HepG2 (cell line): Measurements from ENCODE around the gene CA7.

Source experiments
- ETS1 ChIP-seq: sonication (generic); formaldehyde crosslinking; IDR thresholded peaks from 2 replicates; pipeline ENCODE4 v1.4.0; 2020; ENCODE audit warnings: missing genetic modification reagents
- KDM2A ChIP-seq: sonication (generic); formaldehyde crosslinking; IDR thresholded peaks from 2 replicates; pipeline ENCODE4 v1.4.0; 2020; ENCODE audit warnings: low read depth, missing genetic modification reagents, borderline replicate concordance
- RFX5 ChIP-seq: IDR thresholded peaks from 2 replicates; pipeline ENCODE4 v1.6.1; 2011; ENCODE audit warnings: low read depth, low read length, improper control_type of control experiment
- RXRA ChIP-seq: sonication (generic); formaldehyde crosslinking; IDR thresholded peaks from 2 replicates; pipeline ENCODE4 v1.5.1; 2020; ENCODE audit warnings: missing genetic modification reagents
- SP4 ChIP-seq: sonication (generic); formaldehyde crosslinking; IDR thresholded peaks from 2 replicates; pipeline ENCODE4 v1.8.1; 2023; ENCODE audit warnings: mild to moderate bottlenecking, missing genetic modification reagents
- TBP ChIP-seq: sonication (generic); formaldehyde crosslinking; IDR thresholded peaks from 2 replicates; pipeline ENCODE4 v1.5.0; 2020; ENCODE audit warnings: missing genetic modification reagents
- TEAD3 ChIP-seq: optimal IDR thresholded peaks from 2 replicates; pipeline ENCODE3; 2016; ENCODE audit warnings: borderline replicate concordance
- ZNF451 ChIP-seq: sonication (generic); formaldehyde crosslinking; IDR thresholded peaks from 2 replicates; pipeline ENCODE4 v1.5.0; 2020; ENCODE audit warnings: mild to moderate bottlenecking, missing genetic modification reagents
- ZNF768 ChIP-seq: sonication (generic); formaldehyde crosslinking; IDR thresholded peaks from 2 replicates; pipeline ENCODE4 v1.4.0; 2020; ENCODE audit warnings: missing genetic modification reagents
- TF ChIP-seq, protein P1 (sequence below), 2 experiments: fragments of 450-650 bp in 1 of 2; sonication (generic) in 1 of 2; formaldehyde crosslinking in 1 of 2; IDR thresholded peaks; 2 replicates each; pipeline versions ENCODE4 v1.6.1 to v1.8.0; 2016 to 2022; ENCODE audit warnings: antibody characterized with exemption in 1 of 2, mild to moderate bottlenecking in 1 of 2, missing genetic modification reagents in 1 of 2
- TF ChIP-seq, protein P2 (sequence below): sonication (generic); formaldehyde crosslinking; IDR thresholded peaks from 2 replicates; pipeline ENCODE4 v1.5.0; 2020; ENCODE audit warnings: mild to moderate bottlenecking, missing genetic modification reagents, moderate library complexity
- TF ChIP-seq, protein P3 (sequence below): sonication (generic); formaldehyde crosslinking; IDR thresholded peaks from 2 replicates; pipeline ENCODE4 v1.5.0; 2020; ENCODE audit warnings: missing genetic modification reagents
- TF ChIP-seq, protein P4 (sequence below): sonication (generic); formaldehyde crosslinking; IDR thresholded peaks from 2 replicates; pipeline ENCODE4 v1.5.1; 2020; ENCODE audit warnings: mild to moderate bottlenecking, missing genetic modification reagents, moderate library complexity

GRCh38 chr16:66898207-66898606 is 54.0 kb downstream of the CA7 start:
- TF ChIP-seq TEAD3 (CRISPR knock-in tag): no peak
- TF ChIP-seq KDM2A (CRISPR knock-in tag): no peak
- no peak for TF ChIP-seq RFX5
- no peak for TF ChIP-seq TBP
- no peak for TF ChIP-seq RXRA (CRISPR knock-in tag)
- no peak for TF ChIP-seq ZNF768
- TF ChIP-seq, protein P1, sequence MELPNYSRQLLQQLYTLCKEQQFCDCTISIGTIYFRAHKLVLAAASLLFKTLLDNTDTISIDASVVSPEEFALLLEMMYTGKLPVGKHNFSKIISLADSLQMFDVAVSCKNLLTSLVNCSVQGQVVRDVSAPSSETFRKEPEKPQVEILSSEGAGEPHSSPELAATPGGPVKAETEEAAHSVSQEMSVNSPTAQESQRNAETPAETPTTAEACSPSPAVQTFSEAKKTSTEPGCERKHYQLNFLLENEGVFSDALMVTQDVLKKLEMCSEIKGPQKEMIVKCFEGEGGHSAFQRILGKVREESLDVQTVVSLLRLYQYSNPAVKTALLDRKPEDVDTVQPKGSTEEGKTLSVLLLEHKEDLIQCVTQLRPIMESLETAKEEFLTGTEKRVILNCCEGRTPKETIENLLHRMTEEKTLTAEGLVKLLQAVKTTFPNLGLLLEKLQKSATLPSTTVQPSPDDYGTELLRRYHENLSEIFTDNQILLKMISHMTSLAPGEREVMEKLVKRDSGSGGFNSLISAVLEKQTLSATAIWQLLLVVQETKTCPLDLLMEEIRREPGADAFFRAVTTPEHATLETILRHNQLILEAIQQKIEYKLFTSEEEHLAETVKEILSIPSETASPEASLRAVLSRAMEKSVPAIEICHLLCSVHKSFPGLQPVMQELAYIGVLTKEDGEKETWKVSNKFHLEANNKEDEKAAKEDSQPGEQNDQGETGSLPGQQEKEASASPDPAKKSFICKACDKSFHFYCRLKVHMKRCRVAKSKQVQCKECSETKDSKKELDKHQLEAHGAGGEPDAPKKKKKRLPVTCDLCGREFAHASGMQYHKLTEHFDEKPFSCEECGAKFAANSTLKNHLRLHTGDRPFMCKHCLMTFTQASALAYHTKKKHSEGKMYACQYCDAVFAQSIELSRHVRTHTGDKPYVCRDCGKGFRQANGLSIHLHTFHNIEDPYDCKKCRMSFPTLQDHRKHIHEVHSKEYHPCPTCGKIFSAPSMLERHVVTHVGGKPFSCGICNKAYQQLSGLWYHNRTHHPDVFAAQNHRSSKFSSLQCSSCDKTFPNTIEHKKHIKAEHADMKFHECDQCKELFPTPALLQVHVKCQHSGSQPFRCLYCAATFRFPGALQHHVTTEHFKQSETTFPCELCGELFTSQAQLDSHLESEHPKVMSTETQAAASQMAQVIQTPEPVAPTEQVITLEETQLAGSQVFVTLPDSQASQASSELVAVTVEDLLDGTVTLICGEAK (IDR thresholded peaks at IDR 0.05): no peak
- TF ChIP-seq, protein P1 (CRISPR knock-in tag; IDR thresholded peaks at IDR 0.05): no peak
- TF ChIP-seq, protein P2, sequence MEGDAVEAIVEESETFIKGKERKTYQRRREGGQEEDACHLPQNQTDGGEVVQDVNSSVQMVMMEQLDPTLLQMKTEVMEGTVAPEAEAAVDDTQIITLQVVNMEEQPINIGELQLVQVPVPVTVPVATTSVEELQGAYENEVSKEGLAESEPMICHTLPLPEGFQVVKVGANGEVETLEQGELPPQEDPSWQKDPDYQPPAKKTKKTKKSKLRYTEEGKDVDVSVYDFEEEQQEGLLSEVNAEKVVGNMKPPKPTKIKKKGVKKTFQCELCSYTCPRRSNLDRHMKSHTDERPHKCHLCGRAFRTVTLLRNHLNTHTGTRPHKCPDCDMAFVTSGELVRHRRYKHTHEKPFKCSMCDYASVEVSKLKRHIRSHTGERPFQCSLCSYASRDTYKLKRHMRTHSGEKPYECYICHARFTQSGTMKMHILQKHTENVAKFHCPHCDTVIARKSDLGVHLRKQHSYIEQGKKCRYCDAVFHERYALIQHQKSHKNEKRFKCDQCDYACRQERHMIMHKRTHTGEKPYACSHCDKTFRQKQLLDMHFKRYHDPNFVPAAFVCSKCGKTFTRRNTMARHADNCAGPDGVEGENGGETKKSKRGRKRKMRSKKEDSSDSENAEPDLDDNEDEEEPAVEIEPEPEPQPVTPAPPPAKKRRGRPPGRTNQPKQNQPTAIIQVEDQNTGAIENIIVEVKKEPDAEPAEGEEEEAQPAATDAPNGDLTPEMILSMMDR (CRISPR knock-in tag): no peak
- TF ChIP-seq SP4 (CRISPR knock-in tag): no peak
- TF ChIP-seq ZNF451: no peak
- TF ChIP-seq, protein P3, sequence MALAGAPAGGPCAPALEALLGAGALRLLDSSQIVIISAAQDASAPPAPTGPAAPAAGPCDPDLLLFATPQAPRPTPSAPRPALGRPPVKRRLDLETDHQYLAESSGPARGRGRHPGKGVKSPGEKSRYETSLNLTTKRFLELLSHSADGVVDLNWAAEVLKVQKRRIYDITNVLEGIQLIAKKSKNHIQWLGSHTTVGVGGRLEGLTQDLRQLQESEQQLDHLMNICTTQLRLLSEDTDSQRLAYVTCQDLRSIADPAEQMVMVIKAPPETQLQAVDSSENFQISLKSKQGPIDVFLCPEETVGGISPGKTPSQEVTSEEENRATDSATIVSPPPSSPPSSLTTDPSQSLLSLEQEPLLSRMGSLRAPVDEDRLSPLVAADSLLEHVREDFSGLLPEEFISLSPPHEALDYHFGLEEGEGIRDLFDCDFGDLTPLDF: no peak
- TF ChIP-seq, protein P4, sequence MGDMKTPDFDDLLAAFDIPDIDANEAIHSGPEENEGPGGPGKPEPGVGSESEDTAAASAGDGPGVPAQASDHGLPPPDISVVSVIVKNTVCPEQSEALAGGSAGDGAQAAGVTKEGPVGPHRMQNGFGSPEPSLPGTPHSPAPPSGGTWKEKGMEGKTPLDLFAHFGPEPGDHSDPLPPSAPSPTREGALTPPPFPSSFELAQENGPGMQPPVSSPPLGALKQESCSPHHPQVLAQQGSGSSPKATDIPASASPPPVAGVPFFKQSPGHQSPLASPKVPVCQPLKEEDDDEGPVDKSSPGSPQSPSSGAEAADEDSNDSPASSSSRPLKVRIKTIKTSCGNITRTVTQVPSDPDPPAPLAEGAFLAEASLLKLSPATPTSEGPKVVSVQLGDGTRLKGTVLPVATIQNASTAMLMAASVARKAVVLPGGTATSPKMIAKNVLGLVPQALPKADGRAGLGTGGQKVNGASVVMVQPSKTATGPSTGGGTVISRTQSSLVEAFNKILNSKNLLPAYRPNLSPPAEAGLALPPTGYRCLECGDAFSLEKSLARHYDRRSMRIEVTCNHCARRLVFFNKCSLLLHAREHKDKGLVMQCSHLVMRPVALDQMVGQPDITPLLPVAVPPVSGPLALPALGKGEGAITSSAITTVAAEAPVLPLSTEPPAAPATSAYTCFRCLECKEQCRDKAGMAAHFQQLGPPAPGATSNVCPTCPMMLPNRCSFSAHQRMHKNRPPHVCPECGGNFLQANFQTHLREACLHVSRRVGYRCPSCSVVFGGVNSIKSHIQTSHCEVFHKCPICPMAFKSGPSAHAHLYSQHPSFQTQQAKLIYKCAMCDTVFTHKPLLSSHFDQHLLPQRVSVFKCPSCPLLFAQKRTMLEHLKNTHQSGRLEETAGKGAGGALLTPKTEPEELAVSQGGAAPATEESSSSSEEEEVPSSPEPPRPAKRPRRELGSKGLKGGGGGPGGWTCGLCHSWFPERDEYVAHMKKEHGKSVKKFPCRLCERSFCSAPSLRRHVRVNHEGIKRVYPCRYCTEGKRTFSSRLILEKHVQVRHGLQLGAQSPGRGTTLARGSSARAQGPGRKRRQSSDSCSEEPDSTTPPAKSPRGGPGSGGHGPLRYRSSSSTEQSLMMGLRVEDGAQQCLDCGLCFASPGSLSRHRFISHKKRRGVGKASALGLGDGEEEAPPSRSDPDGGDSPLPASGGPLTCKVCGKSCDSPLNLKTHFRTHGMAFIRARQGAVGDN (CRISPR knock-in tag): no peak
- no peak for TF ChIP-seq ETS1 (CRISPR knock-in tag)
